H9 (cell line): ENCODE measurements around the gene HTATIP2. TPM values are rescaled to one million over a fixed set of nuclear protein-coding genes. Genes with fewer than 3 reads are reported as not detected.

Experiments used
- DNase-seq: peaks from one replicate; pipeline ENCODE4 v3.0.0-alpha.2; 2017
- H2AFZ ChIP-seq: one replicate; pipeline ENCODE4 v1.6.1; 2013; ENCODE audit warnings: mild to moderate bottlenecking, low read length, control low read depth, moderate library complexity
- H2AK5ac ChIP-seq: 2 replicates; pipeline ENCODE4 v1.6.1; 2013; ENCODE audit warnings: low read length, control low read depth, mixed read lengths; ENCODE audit not compliant: insufficient read length
- H2BK120ac ChIP-seq: one replicate; pipeline ENCODE4 v1.6.1; 2013; ENCODE audit warnings: low read depth, mild to moderate bottlenecking, low read length, control low read depth, inconsistent platforms; ENCODE audit not compliant: poor library complexity, severe bottlenecking
- H2BK12ac ChIP-seq: 2 replicates; pipeline ENCODE4 v1.6.1; 2013; ENCODE audit warnings: low read length, control low read depth, mixed read lengths, low read depth; ENCODE audit not compliant: insufficient read length
- H2BK15ac ChIP-seq: 2 replicates; pipeline ENCODE4 v1.6.1; 2013; ENCODE audit warnings: low read depth, low read length, control low read depth
- H2BK20ac ChIP-seq: one replicate; pipeline ENCODE4 v1.6.1; 2013; ENCODE audit warnings: low read depth, mild to moderate bottlenecking, low read length, control low read depth, inconsistent platforms; ENCODE audit not compliant: poor library complexity, severe bottlenecking
- H2BK5ac ChIP-seq: 2 replicates; pipeline ENCODE4 v1.6.1; 2013; ENCODE audit warnings: low read length, control low read depth, mixed read lengths; ENCODE audit not compliant: insufficient read length
- H3K14ac ChIP-seq: 2 replicates; pipeline ENCODE4 v1.6.1; 2013; ENCODE audit warnings: low read length, control low read depth; ENCODE audit not compliant: insufficient read depth
- H3K18ac ChIP-seq: 2 replicates; pipeline ENCODE4 v1.6.1; 2013; ENCODE audit warnings: low read depth, mild to moderate bottlenecking, mixed read lengths, low read length, control low read depth; ENCODE audit not compliant: insufficient read length
- H3K23ac ChIP-seq: 2 replicates; pipeline ENCODE4 v1.6.1; 2013; ENCODE audit warnings: low read length, control low read depth, mixed read lengths, low read depth; ENCODE audit not compliant: insufficient read length
- H3K23me2 ChIP-seq: 2 replicates; pipeline ENCODE4 v1.6.1; 2013; ENCODE audit warnings: low read depth, mild to moderate bottlenecking, mixed read lengths, low read length, control low read depth; ENCODE audit not compliant: insufficient read length, poor library complexity, severe bottlenecking
- H3K27ac ChIP-seq: 2 replicates; pipeline ENCODE4 v1.5.1; 2013; ENCODE audit warnings: low read length, control low read depth, mixed read lengths, low read depth; ENCODE audit not compliant: insufficient read length
- H3K27me3 ChIP-seq: 2 replicates; pipeline ENCODE4 v1.6.1; 2013; ENCODE audit warnings: low read length, control low read depth, inconsistent platforms; ENCODE audit not compliant: insufficient read depth
- H3K4ac ChIP-seq: 2 replicates; pipeline ENCODE4 v1.6.1; 2013; ENCODE audit warnings: low read depth, mild to moderate bottlenecking, control low read depth, inconsistent platforms, low read length, moderate library complexity
- H3K4me1 ChIP-seq: 2 replicates; pipeline ENCODE4 v1.6.1; 2013; ENCODE audit warnings: low read length, control low read depth, inconsistent platforms; ENCODE audit not compliant: insufficient read depth
- H3K4me2 ChIP-seq: 2 replicates; pipeline ENCODE4 v1.6.1; 2013; ENCODE audit warnings: low read length, control low read depth, mixed read lengths; ENCODE audit not compliant: insufficient read length, insufficient read depth
- H3K56ac ChIP-seq: 2 replicates; pipeline ENCODE4 v1.6.1; 2013; ENCODE audit warnings: low read depth, mild to moderate bottlenecking, mixed read lengths, low read length, control low read depth; ENCODE audit not compliant: insufficient read length
- H3K79me1 ChIP-seq: 2 replicates; pipeline ENCODE4 v1.6.1; 2013; ENCODE audit warnings: low read depth, mild to moderate bottlenecking, moderate library complexity, low read length, control low read depth, inconsistent platforms; ENCODE audit not compliant: insufficient read depth, poor library complexity, severe bottlenecking
- H3K79me2 ChIP-seq: 2 replicates; pipeline ENCODE4 v1.6.1; 2013; ENCODE audit warnings: low read length, control low read depth, inconsistent platforms; ENCODE audit not compliant: insufficient read depth
- H3K9ac ChIP-seq: 2 replicates; pipeline ENCODE4 v1.6.1; 2013; ENCODE audit warnings: low read length, control low read depth, mixed read lengths; ENCODE audit not compliant: insufficient read length; ENCODE audit errors: extremely low read depth
- H3K9me3 ChIP-seq: one replicate; pipeline ENCODE4 v1.6.1; 2013; ENCODE audit warnings: low read depth, low read length, inconsistent platforms; ENCODE audit not compliant: control insufficient read depth
- H3T11ph ChIP-seq: one replicate; pipeline ENCODE4 v1.6.1; 2013; ENCODE audit warnings: mild to moderate bottlenecking, low read length, control low read depth, inconsistent platforms
- H4K20me1 ChIP-seq: one replicate; pipeline ENCODE4 v1.6.1; 2013; ENCODE audit not compliant: control insufficient read depth, insufficient read length, insufficient read depth
- H4K5ac ChIP-seq: 2 replicates; pipeline ENCODE4 v1.6.1; 2013; ENCODE audit warnings: low read depth, mild to moderate bottlenecking, mixed read lengths, low read length, control low read depth; ENCODE audit not compliant: insufficient read length
- H4K8ac ChIP-seq: replicated peaks from 2 replicates; pipeline ENCODE4 v1.6.1; 2013; ENCODE audit warnings: low read length, control low read depth, mixed read lengths, low read depth; ENCODE audit not compliant: insufficient read length
- H4K91ac ChIP-seq: 2 replicates; pipeline ENCODE4 v1.6.1; 2013; ENCODE audit warnings: low read depth, mild to moderate bottlenecking, moderate library complexity, mixed read lengths, low read length, control low read depth; ENCODE audit not compliant: insufficient read length
- H3K27ac Mint-ChIP-seq, 3 experiments: 2 replicates in 2 of 3; 3 replicates in 1 of 3; pipeline ENCODE4 v1.8.0; 2020 to 2021; ENCODE audit warnings: mixed read lengths in 3 of 3, mild to moderate bottlenecking in 1 of 3, moderate library complexity in 1 of 3
- H3K27me3 Mint-ChIP-seq: 2 replicates; pipeline ENCODE4 v1.8.0; 2021; ENCODE audit warnings: low read depth, mild to moderate bottlenecking, moderate library complexity, mixed read lengths
- H3K36me3 Mint-ChIP-seq, 3 experiments: 2 replicates in 2 of 3; 3 replicates in 1 of 3; pipeline ENCODE4 v1.8.0; 2020 to 2021; ENCODE audit warnings: low read depth in 3 of 3, mixed read lengths in 3 of 3; ENCODE audit not compliant: insufficient read depth in 1 of 3
- H3K4me1 Mint-ChIP-seq, 2 experiments: 2 replicates each; pipeline ENCODE4 v1.8.0; 2020; ENCODE audit warnings: mixed read lengths in 2 of 2
- H3K4me3 Mint-ChIP-seq, 2 experiments: 2 replicates in 1 of 2; 3 replicates in 1 of 2; pipeline ENCODE4 v1.8.0; 2020 to 2021; ENCODE audit warnings: mild to moderate bottlenecking in 2 of 2, mixed read lengths in 2 of 2, moderate library complexity in 1 of 2
- H3K9me3 Mint-ChIP-seq, 2 experiments: 2 replicates in 1 of 2; 3 replicates in 1 of 2; pipeline ENCODE4 v1.8.0; 2020; ENCODE audit warnings: mild to moderate bottlenecking in 2 of 2, mixed read lengths in 2 of 2, moderate library complexity in 1 of 2
- WGBS: extraction: QIAGEN DNeasy Blood & Tissue Kit; methylation state at CpG from one replicate; pipeline ENCODE4 v1.1.7; 2013; ENCODE audit warnings: missing lambda C conversion rate, low lambda C conversion rate, mixed read lengths; ENCODE audit not compliant: insufficient read length; ENCODE audit errors: extremely low coverage; 5-methylcytosine and 5-hydroxymethylcytosine counted together
- total RNA-seq: library from RNA; stranded (reverse); gene quantifications from 2 replicates; pipeline ENCODE4 v1.2.1, GENCODE V29; 2021
- TF ChIP-seq, protein P1 (sequence below): fragments of 200-600 bp; sonication (generic); conservative IDR thresholded peaks from 3 replicates; pipeline ENCODE4 v1.8.0; 2021; ENCODE audit warnings: antibody characterized with exemption, mild to moderate bottlenecking

HTATIP2 gene
- total RNA-seq, 1 experiment from 2014 or later: 32.8 TPM

DNA sequence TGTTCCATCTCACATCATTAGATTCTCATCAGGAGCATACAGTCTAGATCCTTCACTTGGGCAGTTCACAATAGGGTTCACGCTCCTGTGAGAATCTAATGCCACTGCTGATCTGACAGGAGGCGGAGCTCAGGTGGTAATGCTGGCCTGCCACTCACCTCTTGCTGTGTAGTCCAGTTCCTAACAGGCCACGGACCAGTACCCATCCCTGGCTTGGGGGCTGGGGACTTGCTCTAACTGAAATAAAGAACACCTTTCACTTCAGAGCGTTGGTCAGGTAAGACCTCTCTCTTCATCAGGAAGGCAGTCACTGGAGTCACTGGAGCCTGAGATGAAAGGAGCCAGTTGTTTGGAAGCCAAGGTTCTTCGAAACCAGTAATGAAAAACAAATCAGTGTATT is 65.7 kb downstream of the HTATIP2 start:
- Histone ChIP-seq H3T11ph (no peak overlapping the region), H4K91ac (no peak overlapping the region), H2AK5ac (no peak overlapping the region), H3K56ac (no peak overlapping the region), H3K9ac (no peak overlapping the region), H3K27me3 (no peaks in the 10 kb centered on the region), H3K4me1 (no peaks in the 10 kb centered on the region), H3K23me2 (no peaks in the 10 kb centered on the region), H3K18ac (no peak overlapping the region), H4K8ac (no peak overlapping the region), H3K14ac (no peak overlapping the region), H2BK15ac (no peak overlapping the region), H2BK12ac (no peak overlapping the region), H3K4me2 (no peak overlapping the region), H2BK5ac (no peak overlapping the region), H4K20me1 (no peaks in the 10 kb centered on the region), H2AFZ (no peak overlapping the region), H3K4ac (no peak overlapping the region), H3K9me3 (no peaks in the 10 kb centered on the region), H3K79me2 (no peaks in the 10 kb centered on the region), H3K23ac (no peak overlapping the region), H2BK120ac (no peak overlapping the region), H3K27ac (no peak overlapping the region), H3K79me1 (no peaks in the 10 kb centered on the region), H4K5ac (no peak overlapping the region), H2BK20ac (no peak overlapping the region)
- no CpG with 5 or more reads among the region's 5 CpGs for WGBS
- Mint-ChIP-seq H3K9me3 (no peaks in the 10 kb centered on the region), H3K36me3 (no peaks in the 10 kb centered on the region; a peak in 2 of 7 replicates), H3K27me3 (no peaks in the 10 kb centered on the region), H3K4me1 (no peaks in the 10 kb centered on the region), H3K4me3 (no peak overlapping the region), H3K27ac (no peak overlapping the region; a peak in 1 of 7 replicates)
- TF ChIP-seq, protein P1, sequence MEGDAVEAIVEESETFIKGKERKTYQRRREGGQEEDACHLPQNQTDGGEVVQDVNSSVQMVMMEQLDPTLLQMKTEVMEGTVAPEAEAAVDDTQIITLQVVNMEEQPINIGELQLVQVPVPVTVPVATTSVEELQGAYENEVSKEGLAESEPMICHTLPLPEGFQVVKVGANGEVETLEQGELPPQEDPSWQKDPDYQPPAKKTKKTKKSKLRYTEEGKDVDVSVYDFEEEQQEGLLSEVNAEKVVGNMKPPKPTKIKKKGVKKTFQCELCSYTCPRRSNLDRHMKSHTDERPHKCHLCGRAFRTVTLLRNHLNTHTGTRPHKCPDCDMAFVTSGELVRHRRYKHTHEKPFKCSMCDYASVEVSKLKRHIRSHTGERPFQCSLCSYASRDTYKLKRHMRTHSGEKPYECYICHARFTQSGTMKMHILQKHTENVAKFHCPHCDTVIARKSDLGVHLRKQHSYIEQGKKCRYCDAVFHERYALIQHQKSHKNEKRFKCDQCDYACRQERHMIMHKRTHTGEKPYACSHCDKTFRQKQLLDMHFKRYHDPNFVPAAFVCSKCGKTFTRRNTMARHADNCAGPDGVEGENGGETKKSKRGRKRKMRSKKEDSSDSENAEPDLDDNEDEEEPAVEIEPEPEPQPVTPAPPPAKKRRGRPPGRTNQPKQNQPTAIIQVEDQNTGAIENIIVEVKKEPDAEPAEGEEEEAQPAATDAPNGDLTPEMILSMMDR: no peak
- DNase-seq: no peak

Other genes starting within 250 kb of the HTATIP2 start
- 0.15 TPM in 1 of 2 replicates, not detected in the other for gene DBX1, start 203.2 kb upstream of the HTATIP2 start, total RNA-seq
- 22.0 and 22.6 TPM in 2 replicates for gene PRMT3, start 24.0 kb downstream of the HTATIP2 start, total RNA-seq
- not detected in 2 replicates for gene SLC6A5, start 235.9 kb downstream of the HTATIP2 start, total RNA-seq